Keratinocyte (primary cell): Measurements from ENCODE around the gene HAPLN1. TPM values are rescaled to one million over a fixed set of nuclear protein-coding genes. Genes with fewer than 3 reads are reported as not detected.

Experiments
- DNase-seq: peaks from one replicate; pipeline ENCODE4 v3.0.0-alpha.2; 2011; ENCODE audit warnings: low read depth, missing footprints, low spot score
- FAIRE-seq: peaks from 2 replicates; lab custom pipeline; 2011; peaks lifted over from hg19 to GRCh38; lab: Jason Lieb, UNC
- H2AFZ ChIP-seq: 2 replicates; pipeline ENCODE4 v1.6.0; 2012; ENCODE audit warnings: low read length, control low read depth, inconsistent platforms; ENCODE audit not compliant: control insufficient read depth
- H3K27ac ChIP-seq: 2 replicates; pipeline ENCODE4 v1.5.1; 2011; ENCODE audit warnings: low read length; ENCODE audit not compliant: control insufficient read depth, insufficient read depth
- H3K27me3 ChIP-seq: 3 replicates; pipeline ENCODE4 v1.6.0; 2011; ENCODE audit warnings: low read length; ENCODE audit not compliant: control insufficient read depth, insufficient read depth; ENCODE audit errors: extremely low read depth
- H3K36me3 ChIP-seq, 2 experiments: 2 replicates in 1 of 2; 3 replicates in 1 of 2; pipeline ENCODE4 v1.5.1; 2011; ENCODE audit warnings: low read length in 2 of 2, mild to moderate bottlenecking in 1 of 2; ENCODE audit not compliant: control insufficient read depth in 2 of 2, insufficient read depth in 2 of 2; ENCODE audit errors: extremely low read depth in 1 of 2
- H3K4me1 ChIP-seq: 3 replicates; pipeline ENCODE4 v1.5.1; 2011; ENCODE audit warnings: low read length; ENCODE audit not compliant: control insufficient read depth, insufficient read depth; ENCODE audit errors: extremely low read depth
- H3K4me2 ChIP-seq: 3 replicates; pipeline ENCODE4 v1.6.0; 2011; ENCODE audit warnings: low read depth, low read length; ENCODE audit not compliant: control insufficient read depth, insufficient read depth; ENCODE audit errors: extremely low read depth
- H3K4me3 ChIP-seq, 3 experiments: fragments of 200-600 bp in 1 of 3; sonication (generic) in 1 of 3; 2 replicates in 2 of 3; 3 replicates in 1 of 3; pipeline ENCODE4 v1.5.1; 2011 to 2016; ENCODE audit warnings: low read length in 3 of 3, mild to moderate bottlenecking in 3 of 3, control low read depth in 2 of 3, inconsistent platforms in 1 of 3, low read depth in 1 of 3, mixed read lengths in 1 of 3, mixed run types in 1 of 3, moderate library complexity in 1 of 3; ENCODE audit not compliant: control insufficient read depth in 2 of 3, insufficient read depth in 2 of 3; ENCODE audit errors: extremely low read depth in 1 of 3
- H3K79me2 ChIP-seq: 2 replicates; pipeline ENCODE4 v1.6.0; 2012; ENCODE audit warnings: low read length; ENCODE audit not compliant: control insufficient read depth, insufficient read depth
- H3K9ac ChIP-seq: 3 replicates; pipeline ENCODE4 v1.6.0; 2011; ENCODE audit warnings: low read length; ENCODE audit not compliant: control insufficient read depth, insufficient read depth; ENCODE audit errors: extremely low read depth
- H3K9me1 ChIP-seq: 3 replicates; pipeline ENCODE4 v1.6.0; 2011; ENCODE audit warnings: low read length; ENCODE audit not compliant: control insufficient read depth, insufficient read depth; ENCODE audit errors: extremely low read depth
- H3K9me3 ChIP-seq: 2 replicates; pipeline ENCODE4 v1.5.1; 2012; ENCODE audit warnings: low read depth, low read length; ENCODE audit not compliant: control insufficient read depth
- H4K20me1 ChIP-seq: 3 replicates; pipeline ENCODE4 v1.6.0; 2011; ENCODE audit warnings: low read length; ENCODE audit not compliant: control insufficient read depth, insufficient read depth; ENCODE audit errors: extremely low read depth
- EZH2 ChIP-seq: IDR thresholded peaks from one replicate; pipeline ENCODE4 v1.6.1; 2012; ENCODE audit warnings: inconsistent platforms, mild to moderate bottlenecking, low read length, moderate library complexity
- dilution Hi-C: fragments of 300-500 bp; cut with MboI; formaldehyde crosslinking; loops from one replicate; pipeline ENCODE4 v1.7.0; 2020; ENCODE audit warnings: low sequenced_read_pairs; ENCODE audit not compliant: extremely low pct_ligation_motif_present
- polyA plus RNA-seq, 5 experiments: library from polyadenylated mRNA; depleted of rRNA in 3 of 5; stranded (reverse) in 3 of 5; stranded (forward) in 1 of 5; unstranded in 1 of 5; fragments of >200 nt; gene quantifications; 1 replicate in 1 of 5; 2 replicates in 3 of 5; 3 replicates in 1 of 5; pipeline versions ENCODE4 v1.2.1 to v1.2.3, GENCODE V29; 2011 to 2012; ENCODE audit warnings: missing spikeins in 2 of 5, low read depth in 1 of 5, low replicate concordance in 1 of 5
- TF ChIP-seq, protein P1 (sequence below), 3 experiments: IDR thresholded peaks in 1 of 3; conservative IDR thresholded peaks in 1 of 3; optimal IDR thresholded peaks in 1 of 3; 2 replicates in 2 of 3; 3 replicates in 1 of 3; pipeline versions ENCODE3 to v1.5.1; 2011; ENCODE audit warnings: low read length in 3 of 3, mild to moderate bottlenecking in 3 of 3, moderate library complexity in 2 of 3, control low read depth in 1 of 3, inconsistent platforms in 1 of 3; ENCODE audit not compliant: insufficient read depth in 2 of 3; ENCODE audit errors: extremely low read depth in 1 of 3

Gene HAPLN1
- polyA plus RNA-seq, 1 donor (not counting 4 experiments of a cell fraction or from before 2014, with no cell fraction given), result not detected

DNA sequence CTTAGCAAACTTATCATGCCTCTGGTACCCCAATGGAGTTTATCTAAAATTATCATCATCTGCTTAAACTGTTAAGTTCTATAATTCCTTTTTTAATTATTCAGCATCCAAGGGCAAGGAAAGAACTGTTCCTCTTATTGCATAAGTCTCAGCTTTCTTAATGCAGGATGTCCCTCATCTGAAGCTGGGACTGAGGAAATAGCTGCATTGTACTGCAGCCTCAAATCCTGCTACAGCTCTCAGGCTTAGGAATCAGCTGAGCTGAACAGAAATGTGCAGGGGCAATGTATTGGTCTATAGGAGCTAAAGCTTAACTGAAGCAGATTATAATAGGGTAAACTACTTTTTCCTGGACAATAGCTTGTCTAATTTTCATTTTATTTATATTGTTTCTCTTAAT lies 48.0 kb downstream of the HAPLN1 start:
- H3K4me3 ChIP-seq, result no peak overlapping the region
- no peaks in the 10 kb centered on the region for H3K27me3 ChIP-seq
- H3K79me2 ChIP-seq, result no peaks in the 10 kb centered on the region
- H3K4me1 ChIP-seq, result no peaks in the 10 kb centered on the region
- dilution Hi-C loops, result no loop called here
- FAIRE-seq, result no peak
- H4K20me1 ChIP-seq, result no peaks in the 10 kb centered on the region
- no peak overlapping the region for H3K9ac ChIP-seq
- H3K4me2 ChIP-seq, result no peak overlapping the region
- no peaks in the 10 kb centered on the region for H3K9me1 ChIP-seq
- no peak overlapping the region for H3K27ac ChIP-seq
- H3K9me3 ChIP-seq, result no peaks in the 10 kb centered on the region
- H3K36me3 ChIP-seq, result no peaks in the 10 kb centered on the region
- no peak overlapping the region for H2AFZ ChIP-seq
- DNase-seq, result no peak
- TF ChIP-seq, protein P1, sequence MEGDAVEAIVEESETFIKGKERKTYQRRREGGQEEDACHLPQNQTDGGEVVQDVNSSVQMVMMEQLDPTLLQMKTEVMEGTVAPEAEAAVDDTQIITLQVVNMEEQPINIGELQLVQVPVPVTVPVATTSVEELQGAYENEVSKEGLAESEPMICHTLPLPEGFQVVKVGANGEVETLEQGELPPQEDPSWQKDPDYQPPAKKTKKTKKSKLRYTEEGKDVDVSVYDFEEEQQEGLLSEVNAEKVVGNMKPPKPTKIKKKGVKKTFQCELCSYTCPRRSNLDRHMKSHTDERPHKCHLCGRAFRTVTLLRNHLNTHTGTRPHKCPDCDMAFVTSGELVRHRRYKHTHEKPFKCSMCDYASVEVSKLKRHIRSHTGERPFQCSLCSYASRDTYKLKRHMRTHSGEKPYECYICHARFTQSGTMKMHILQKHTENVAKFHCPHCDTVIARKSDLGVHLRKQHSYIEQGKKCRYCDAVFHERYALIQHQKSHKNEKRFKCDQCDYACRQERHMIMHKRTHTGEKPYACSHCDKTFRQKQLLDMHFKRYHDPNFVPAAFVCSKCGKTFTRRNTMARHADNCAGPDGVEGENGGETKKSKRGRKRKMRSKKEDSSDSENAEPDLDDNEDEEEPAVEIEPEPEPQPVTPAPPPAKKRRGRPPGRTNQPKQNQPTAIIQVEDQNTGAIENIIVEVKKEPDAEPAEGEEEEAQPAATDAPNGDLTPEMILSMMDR (optimal IDR thresholded peaks at IDR 0.05 in 1 of 3, IDR thresholded peaks at IDR 0.05 in 1 of 3, conservative IDR thresholded peaks at IDR 0.05 in 1 of 3; ENCODE audit: extremely low read depth in 1 of 3, insufficient read depth in 2 of 3, low read length in 3 of 3), result no peak
- no peak for TF ChIP-seq EZH2

DNA sequence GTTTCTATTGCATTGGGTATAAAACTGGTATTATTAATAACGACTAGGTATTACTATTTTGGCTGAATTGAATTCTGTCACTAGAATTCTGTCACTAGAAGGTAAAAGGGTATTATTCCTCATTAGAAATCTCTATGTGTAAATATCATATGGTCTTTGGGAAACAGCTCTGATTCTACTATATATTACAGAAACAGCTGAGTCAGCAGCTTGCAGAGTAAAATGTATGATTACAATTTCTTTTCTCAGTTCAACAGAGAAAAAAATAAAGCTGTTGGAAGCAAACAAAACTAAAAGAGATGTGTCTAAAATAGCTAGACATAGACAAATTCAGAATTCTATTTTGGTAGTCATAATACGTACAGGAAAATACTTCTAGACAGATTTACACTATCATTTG lies 48.5 kb downstream of the HAPLN1 start:
- TF ChIP-seq, protein P1 (optimal IDR thresholded peaks at IDR 0.05 in 1 of 3, IDR thresholded peaks at IDR 0.05 in 1 of 3, conservative IDR thresholded peaks at IDR 0.05 in 1 of 3; ENCODE audit: extremely low read depth in 1 of 3, insufficient read depth in 2 of 3, low read length in 3 of 3), result no peak
- no peak for TF ChIP-seq EZH2
- no peaks in the 10 kb centered on the region for H3K27me3 ChIP-seq
- H3K4me1 ChIP-seq, result no peaks in the 10 kb centered on the region
- H2AFZ ChIP-seq, result no peak overlapping the region
- DNase-seq (no peak), FAIRE-seq (no peak)
- dilution Hi-C loops, result no loop called here
- no peaks in the 10 kb centered on the region for H4K20me1 ChIP-seq
- H3K36me3 ChIP-seq, result no peaks in the 10 kb centered on the region
- H3K9me3 ChIP-seq, result no peaks in the 10 kb centered on the region
- no peak overlapping the region for H3K27ac ChIP-seq
- H3K9me1 ChIP-seq, result no peaks in the 10 kb centered on the region
- H3K79me2 ChIP-seq, result no peaks in the 10 kb centered on the region
- no peak overlapping the region for H3K9ac ChIP-seq
- no peak overlapping the region for H3K4me2 ChIP-seq
- no peak overlapping the region for H3K4me3 ChIP-seq
